Nephron progenitor cell (in vitro differentiated cells): ENCODE results near the gene CLEC1B.

Experiments
- DNase-seq: peaks from one replicate; pipeline ENCODE4 v3.0.0; 2021
- H3K27ac Mint-ChIP-seq: 2 replicates; pipeline ENCODE4 v1.8.0; 2021; ENCODE audit warnings: mild to moderate bottlenecking, moderate library complexity, mixed read lengths
- H3K27me3 Mint-ChIP-seq: 2 replicates; pipeline ENCODE4 v1.8.0; 2021; ENCODE audit warnings: mild to moderate bottlenecking, low read depth, mixed read lengths; ENCODE audit not compliant: poor library complexity
- H3K36me3 Mint-ChIP-seq: 2 replicates; pipeline ENCODE4 v1.8.0; 2021; ENCODE audit warnings: low read depth, mixed read lengths
- H3K4me1 Mint-ChIP-seq: 2 replicates; pipeline ENCODE4 v1.8.0; 2021; ENCODE audit warnings: mixed read lengths
- H3K4me3 Mint-ChIP-seq: 2 replicates; pipeline ENCODE4 v1.8.0; 2021; ENCODE audit warnings: mild to moderate bottlenecking, moderate library complexity, mixed read lengths
- H3K9me3 Mint-ChIP-seq: 2 replicates; pipeline ENCODE4 v1.8.0; 2021; ENCODE audit warnings: mild to moderate bottlenecking, moderate library complexity, mixed read lengths
- CTCF ChIP-seq: fragments of 200-600 bp; sonication (generic); IDR thresholded peaks from 2 replicates; pipeline ENCODE4 v1.5.0; 2021; ENCODE audit warnings: antibody characterized with exemption

The CLEC1B gene

GRCh38 chr12:10018386-10018785, 19.5 kb upstream of the CLEC1B start:
- no peak for DNase-seq
- no peak for TF ChIP-seq CTCF
- Mint-ChIP-seq H3K4me1 (no peaks in the 10 kb centered on the region), H3K9me3 (no peaks in the 10 kb centered on the region), H3K4me3 (no peak overlapping the region), H3K27me3 (no peaks in the 10 kb centered on the region), H3K36me3 (no peaks in the 10 kb centered on the region), H3K27ac (no peak overlapping the region)

GRCh38 chr12:10016881-10017280, 18.0 kb upstream of the CLEC1B start:
- Mint-ChIP-seq H3K4me1 (no peaks in the 10 kb centered on the region), H3K36me3 (no peaks in the 10 kb centered on the region), H3K4me3 (no peak overlapping the region), H3K9me3 (no peaks in the 10 kb centered on the region), H3K27me3 (no peaks in the 10 kb centered on the region), H3K27ac (no peak overlapping the region)
- no peak for TF ChIP-seq CTCF
- no peak for DNase-seq

GRCh38 chr12:10015450-10015849, 16.5 kb upstream of the CLEC1B start:
- H3K27me3 Mint-ChIP-seq = no peaks in the 10 kb centered on the region
- no peak for DNase-seq
- no peak for TF ChIP-seq CTCF
- no peak overlapping the region for H3K27ac Mint-ChIP-seq
- no peaks in the 10 kb centered on the region for H3K36me3 Mint-ChIP-seq
- no peaks in the 10 kb centered on the region for H3K4me1 Mint-ChIP-seq
- H3K9me3 Mint-ChIP-seq = no peaks in the 10 kb centered on the region
- no peak overlapping the region for H3K4me3 Mint-ChIP-seq

GRCh38 chr12:10012630-10013330, 13.9 kb upstream of the CLEC1B start:
- Mint-ChIP-seq H3K36me3 (no peaks in the 10 kb centered on the region), H3K4me1 (no peaks in the 10 kb centered on the region), H3K9me3 (no peaks in the 10 kb centered on the region), H3K27ac (no peak overlapping the region), H3K27me3 (no peaks in the 10 kb centered on the region), H3K4me3 (no peak overlapping the region)
- no peak for TF ChIP-seq CTCF
- DNase-seq = no peak

- H3K4me1 Mint-ChIP-seq = peaks cover 6% of the 10 kb centered on the region
These were observed 2.4 kb upstream of the CLEC1B start for GRCh38 chr12:10001171-10001776.

More at GRCh38 chr12:10001171-10001776, 2.4 kb upstream of the CLEC1B start:
- H3K9me3 Mint-ChIP-seq = peaks cover 6% of the 10 kb centered on the region
- H3K36me3 Mint-ChIP-seq = no peaks in the 10 kb centered on the region
- no peak for DNase-seq
- no peak overlapping the region for H3K4me3 Mint-ChIP-seq
- H3K27ac Mint-ChIP-seq = no peak overlapping the region
- H3K27me3 Mint-ChIP-seq = peaks cover 3% of the 10 kb centered on the region
- TF ChIP-seq CTCF = no peak
